GM12875 (cell line): ENCODE results near the gene PIGU.
A peak's percentile ranks its signal among the peaks of the same experiment; 100 is the strongest.

Experiments used
- H3K4me3 ChIP-seq: one replicate; pipeline ENCODE4 v1.5.1; 2011; ENCODE audit warnings: low read depth, low read length, control low read depth
- CTCF ChIP-seq: IDR thresholded peaks from 2 replicates; pipeline ENCODE4 v1.5.1; 2011; ENCODE audit warnings: low read depth, mild to moderate bottlenecking, control low read depth, inconsistent platforms, low read length, moderate library complexity, borderline replicate concordance; ENCODE audit not compliant: insufficient read depth

Gene PIGU

GRCh38 chr20:34705008-34705396 lies 28.1 kb upstream of the PIGU start:
- peak overlapping the region; percentile 65 for H3K4me3 ChIP-seq
- TF ChIP-seq CTCF = no peak

- peak within 1 kb of the TSS; percentile 65 for H3K4me3 ChIP-seq
- TF ChIP-seq CTCF = no peak
These were observed 27.5 kb upstream of the PIGU start, which contains the start of gene TP53INP2 for GRCh38 chr20:34704177-34705007. TSS of gene TP53INP2 (plus strand) at chr20:34704344. CDS start at chr20:34708740, 4,396 bp downstream.

GRCh38 chr20:34703424-34704176 lies 26.7 kb upstream of the PIGU start:
- TF ChIP-seq CTCF = no peak
- H3K4me3 ChIP-seq = peak overlapping the region; percentile 65

- H3K4me3 ChIP-seq = no peak overlapping the region
- TF ChIP-seq CTCF = no peak
These were observed 26.1 kb upstream of the PIGU start for GRCh38 chr20:34703061-34703423.

GRCh38 chr20:34701405-34702085 lies 24.7 kb upstream of the PIGU start:
- no peak for TF ChIP-seq CTCF
- no peak overlapping the region for H3K4me3 ChIP-seq

GRCh38 chr20:34693414-34693813 lies 16.5 kb upstream of the PIGU start:
- no peak for TF ChIP-seq CTCF
- H3K4me3 ChIP-seq = no peak overlapping the region

- TF ChIP-seq CTCF = no peak
- no peak overlapping the region for H3K4me3 ChIP-seq
These were observed 14.9 kb upstream of the PIGU start for GRCh38 chr20:34691838-34692237.
